ENCODE results near the gene TMEM179. TPM values are rescaled to one million over a fixed set of nuclear protein-coding genes. Genes with fewer than 3 reads are reported as not detected.

Gene TMEM179
- total and polyA plus RNA-seq, 3 donors from 2014 or later: 4.9 to 12.1 (median 9.8) TPM

DNA sequence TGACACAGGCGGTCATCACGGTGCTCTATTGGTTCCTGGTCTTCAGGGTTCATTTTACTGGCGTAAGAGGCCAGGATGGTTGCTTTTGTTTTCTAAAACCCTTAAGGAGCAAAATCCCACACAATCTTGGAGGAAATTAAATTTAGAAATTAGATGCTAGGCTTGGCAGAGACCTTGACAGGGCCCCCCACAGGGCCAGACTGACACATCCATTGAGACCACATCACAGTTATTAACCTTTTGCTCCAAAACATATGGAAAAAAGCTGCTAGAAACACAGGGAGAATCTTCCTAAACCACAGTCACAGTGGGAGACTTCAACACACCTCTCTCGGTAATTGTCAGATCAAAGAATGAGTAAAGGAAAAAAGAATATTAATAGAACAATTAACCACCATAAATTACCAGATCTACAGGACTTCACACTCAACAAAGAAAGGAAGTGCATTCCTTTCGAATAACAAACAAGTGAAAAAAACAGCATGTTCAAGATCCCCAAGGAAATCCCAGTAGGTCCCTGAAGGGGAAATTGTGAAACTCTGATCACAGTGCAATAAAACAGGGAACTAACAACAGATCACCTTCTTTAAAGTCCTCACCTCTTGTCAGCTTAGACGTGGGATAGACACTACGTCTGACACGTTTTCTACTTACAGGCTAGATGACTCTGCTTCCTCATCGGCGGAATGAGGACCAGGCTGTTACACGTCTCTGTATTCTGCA, 40.2 kb upstream of the TMEM179 start:
- H3K27ac ChIP-seq: no peak overlapping the region
- no peak for TF ChIP-seq POLR2A (IDR thresholded peaks at IDR 0.05)
- TF ChIP-seq, protein P1, sequence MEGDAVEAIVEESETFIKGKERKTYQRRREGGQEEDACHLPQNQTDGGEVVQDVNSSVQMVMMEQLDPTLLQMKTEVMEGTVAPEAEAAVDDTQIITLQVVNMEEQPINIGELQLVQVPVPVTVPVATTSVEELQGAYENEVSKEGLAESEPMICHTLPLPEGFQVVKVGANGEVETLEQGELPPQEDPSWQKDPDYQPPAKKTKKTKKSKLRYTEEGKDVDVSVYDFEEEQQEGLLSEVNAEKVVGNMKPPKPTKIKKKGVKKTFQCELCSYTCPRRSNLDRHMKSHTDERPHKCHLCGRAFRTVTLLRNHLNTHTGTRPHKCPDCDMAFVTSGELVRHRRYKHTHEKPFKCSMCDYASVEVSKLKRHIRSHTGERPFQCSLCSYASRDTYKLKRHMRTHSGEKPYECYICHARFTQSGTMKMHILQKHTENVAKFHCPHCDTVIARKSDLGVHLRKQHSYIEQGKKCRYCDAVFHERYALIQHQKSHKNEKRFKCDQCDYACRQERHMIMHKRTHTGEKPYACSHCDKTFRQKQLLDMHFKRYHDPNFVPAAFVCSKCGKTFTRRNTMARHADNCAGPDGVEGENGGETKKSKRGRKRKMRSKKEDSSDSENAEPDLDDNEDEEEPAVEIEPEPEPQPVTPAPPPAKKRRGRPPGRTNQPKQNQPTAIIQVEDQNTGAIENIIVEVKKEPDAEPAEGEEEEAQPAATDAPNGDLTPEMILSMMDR (IDR thresholded peaks at IDR 0.05): no peak
- intact Hi-C loops (cut with DNase I; ENCODE audit: low total_unique reads): no loop called here
- WGBS, 2 donors: 81 to 82% methylated on average over 11 of the region's 11 CpGs
- H3K27me3 ChIP-seq: no peaks in the 10 kb centered on the region
- H3K9me3 ChIP-seq: no peaks in the 10 kb centered on the region
- no peaks in the 10 kb centered on the region for H3K36me3 ChIP-seq (ENCODE audit: low read depth, missing control alignments)
- H3K4me1 ChIP-seq: no peaks in the 10 kb centered on the region
- DNase-seq: no peak
- no peak overlapping the region for H3K4me3 ChIP-seq

DNA sequence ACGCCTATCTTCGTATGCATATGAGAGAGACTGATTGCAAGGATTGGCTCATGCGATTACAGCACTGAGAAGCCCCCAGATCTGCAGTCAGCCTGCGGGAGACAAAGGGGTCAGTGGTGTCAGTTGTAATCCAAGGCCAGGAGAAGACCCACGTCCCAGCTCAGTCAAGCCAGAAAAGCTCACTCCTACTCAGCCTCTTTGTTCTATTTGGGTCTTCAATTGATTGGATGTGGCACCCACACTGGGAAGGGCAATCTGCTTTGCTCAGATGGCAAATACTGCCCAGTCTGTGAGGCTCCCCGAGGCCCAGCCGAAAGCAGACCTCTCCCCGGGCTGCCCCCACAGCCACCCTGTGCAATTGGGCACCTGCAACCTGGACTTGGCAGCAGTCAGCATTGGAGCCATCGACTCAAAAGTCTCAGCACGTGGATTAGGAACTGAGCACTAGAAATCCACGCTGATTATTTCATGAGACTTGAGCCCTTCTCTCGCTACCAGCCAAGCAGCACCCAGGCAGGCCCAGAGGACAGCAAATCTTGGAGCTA, 39.6 kb upstream of the TMEM179 start:
- Histone ChIP-seq H3K9me3 (no peaks in the 10 kb centered on the region), H3K4me3 (no peak overlapping the region), H3K27me3 (no peaks in the 10 kb centered on the region), H3K36me3 (ENCODE audit: low read depth, missing control alignments) (no peaks in the 10 kb centered on the region), H3K4me1 (no peaks in the 10 kb centered on the region), H3K27ac (no peak overlapping the region)
- TF ChIP-seq, protein P1 (IDR thresholded peaks at IDR 0.05): no peak
- no peak for TF ChIP-seq POLR2A (IDR thresholded peaks at IDR 0.05)
- no peak for DNase-seq
- intact Hi-C loops (cut with DNase I; ENCODE audit: low total_unique reads): no loop called here
- WGBS, 2 donors: 82 to 94% methylated on average over 7 to 12 of the region's 12 CpGs

DNA sequence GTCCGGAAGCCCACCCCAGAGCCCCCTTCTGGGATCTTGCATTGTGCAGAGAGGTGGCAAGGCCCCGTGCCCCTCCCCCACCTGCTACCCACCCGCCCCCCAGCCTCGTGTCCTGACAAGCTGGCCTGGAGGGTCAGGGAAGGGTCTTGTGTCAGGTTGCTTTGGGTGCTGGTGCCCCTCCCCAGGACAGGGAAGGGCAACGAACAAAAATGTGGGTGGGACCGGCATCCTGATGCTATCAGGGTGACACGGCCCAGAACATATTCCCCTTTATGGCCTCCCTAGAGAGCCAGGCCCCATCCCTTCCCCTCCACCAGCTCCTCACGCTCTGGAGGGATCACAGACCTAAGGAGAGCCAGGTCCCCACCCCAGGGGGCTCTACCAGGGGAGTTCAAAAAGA, 38.7 kb upstream of the TMEM179 start:
- Histone ChIP-seq H3K4me3 (no peak overlapping the region), H3K36me3 (ENCODE audit: low read depth, missing control alignments) (no peaks in the 10 kb centered on the region), H3K27me3 (no peaks in the 10 kb centered on the region), H3K9me3 (no peaks in the 10 kb centered on the region), H3K4me1 (no peaks in the 10 kb centered on the region), H3K27ac (no peak overlapping the region)
- no peak for DNase-seq
- TF ChIP-seq POLR2A (IDR thresholded peaks at IDR 0.05): no peak
- TF ChIP-seq, protein P1 (IDR thresholded peaks at IDR 0.05): no peak
- 73 to 82% methylated on average over 8 of the region's 8 CpGs for WGBS, 2 donors
- intact Hi-C loops (cut with DNase I; ENCODE audit: low total_unique reads): no loop called here

DNA sequence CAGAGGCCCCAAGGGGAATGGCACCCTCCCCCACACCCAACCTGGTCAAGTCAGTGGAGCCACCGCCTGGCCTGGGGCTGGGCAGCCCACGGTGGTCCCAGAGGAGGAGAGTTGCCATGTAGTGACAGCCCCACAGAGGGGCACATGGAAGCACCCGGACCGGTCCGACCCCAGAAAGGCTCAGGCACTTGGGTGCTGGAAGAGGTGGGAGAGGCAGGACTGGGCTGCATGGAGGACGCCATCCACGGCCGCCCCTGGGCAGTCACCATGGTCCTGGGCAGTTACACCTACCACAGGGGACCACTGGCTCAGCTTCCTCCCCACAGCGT, 37.9 kb upstream of the TMEM179 start:
- DNase-seq: no peak
- Histone ChIP-seq H3K27ac (no peak overlapping the region), H3K36me3 (ENCODE audit: low read depth, missing control alignments) (no peaks in the 10 kb centered on the region), H3K4me1 (no peaks in the 10 kb centered on the region), H3K9me3 (no peaks in the 10 kb centered on the region), H3K4me3 (no peak overlapping the region), H3K27me3 (no peaks in the 10 kb centered on the region)
- WGBS, 2 donors: 88 to 100% methylated on average over 2 to 8 of the region's 9 CpGs
- intact Hi-C loops (cut with DNase I; ENCODE audit: low total_unique reads): no loop called here
- TF ChIP-seq, protein P1 (IDR thresholded peaks at IDR 0.05): no peak
- TF ChIP-seq POLR2A (IDR thresholded peaks at IDR 0.05): no peak
